Endothelial cell of umbilical vein (primary cell): ENCODE measurements around the gene H2BK1.

Experiments used
- CTCF ChIP-seq, 2 donors: IDR thresholded peaks; 1 replicate in 1 of 2; 2 replicates in 1 of 2; pipeline ENCODE4 v1.5.1; 2011; ENCODE audit warnings: low read length in 2 of 2, mild to moderate bottlenecking in 2 of 2, moderate library complexity in 2 of 2, control low read depth in 1 of 2, inconsistent platforms in 1 of 2, low read depth in 1 of 2; ENCODE audit not compliant: insufficient read depth in 1 of 2; ENCODE audit errors: extremely low read depth in 1 of 2
- FOS ChIP-seq: IDR thresholded peaks from 2 replicates; pipeline ENCODE4 v1.6.1; 2011; ENCODE audit warnings: mild to moderate bottlenecking, low read length, moderate library complexity, borderline replicate concordance; ENCODE audit not compliant: insufficient read depth
- JUN ChIP-seq: IDR thresholded peaks from 2 replicates; pipeline ENCODE4 v1.6.1; 2011; ENCODE audit warnings: borderline replicate concordance, low read depth; ENCODE audit not compliant: insufficient read length, insufficient read depth
- MAX ChIP-seq: IDR thresholded peaks from 2 replicates; pipeline ENCODE4 v1.6.1; 2011; ENCODE audit not compliant: insufficient read depth, insufficient read length
- MYC ChIP-seq: IDR thresholded peaks from one replicate; pipeline ENCODE4 v1.6.1; 2011; ENCODE audit warnings: mild to moderate bottlenecking, low read depth, low read length
- POLR2A ChIP-seq: IDR thresholded peaks from 2 replicates; pipeline ENCODE4 v1.6.1; 2012; ENCODE audit warnings: low read depth, mild to moderate bottlenecking, control low read depth, low read length
- POLR2AphosphoS5 ChIP-seq: IDR thresholded peaks from 2 replicates; pipeline ENCODE4 v1.6.1; 2012; ENCODE audit warnings: low read depth, mild to moderate bottlenecking, control low read depth, low read length, moderate library complexity; ENCODE audit not compliant: insufficient read depth

GRCh38 chr7:151247611-151248345, 37.5 kb upstream of the H2BK1 start:
- no peak for TF ChIP-seq FOS
- no peak for TF ChIP-seq POLR2A
- TF ChIP-seq CTCF (IDR thresholded peaks at IDR 0.05; ENCODE audit: extremely low read depth in 1 of 2, insufficient read depth in 1 of 2, low read depth in 1 of 2, low read length in 2 of 2), result no peak
- TF ChIP-seq POLR2AphosphoS5, result no peak
- no peak for TF ChIP-seq MYC
- TF ChIP-seq MAX, result no peak
- no peak for TF ChIP-seq JUN
